GM12865 (cell line): Measurements from ENCODE around the gene VEGFA.

Experiments
- DNase-seq: peaks from one replicate; pipeline ENCODE4 v3.0.0; 2010; ENCODE audit warnings: low read depth
- H3K4me3 ChIP-seq: 2 replicates; pipeline ENCODE4 v1.5.1; 2011; ENCODE audit warnings: mild to moderate bottlenecking, low read depth, low read length, control low read depth
- TF ChIP-seq, protein P1 (sequence below): IDR thresholded peaks from 2 replicates; pipeline ENCODE4 v1.5.1; 2011; ENCODE audit warnings: low read length, control low read depth, low read depth, inconsistent platforms; ENCODE audit not compliant: insufficient read depth; ENCODE audit errors: missing control alignments

The VEGFA gene

DNA sequence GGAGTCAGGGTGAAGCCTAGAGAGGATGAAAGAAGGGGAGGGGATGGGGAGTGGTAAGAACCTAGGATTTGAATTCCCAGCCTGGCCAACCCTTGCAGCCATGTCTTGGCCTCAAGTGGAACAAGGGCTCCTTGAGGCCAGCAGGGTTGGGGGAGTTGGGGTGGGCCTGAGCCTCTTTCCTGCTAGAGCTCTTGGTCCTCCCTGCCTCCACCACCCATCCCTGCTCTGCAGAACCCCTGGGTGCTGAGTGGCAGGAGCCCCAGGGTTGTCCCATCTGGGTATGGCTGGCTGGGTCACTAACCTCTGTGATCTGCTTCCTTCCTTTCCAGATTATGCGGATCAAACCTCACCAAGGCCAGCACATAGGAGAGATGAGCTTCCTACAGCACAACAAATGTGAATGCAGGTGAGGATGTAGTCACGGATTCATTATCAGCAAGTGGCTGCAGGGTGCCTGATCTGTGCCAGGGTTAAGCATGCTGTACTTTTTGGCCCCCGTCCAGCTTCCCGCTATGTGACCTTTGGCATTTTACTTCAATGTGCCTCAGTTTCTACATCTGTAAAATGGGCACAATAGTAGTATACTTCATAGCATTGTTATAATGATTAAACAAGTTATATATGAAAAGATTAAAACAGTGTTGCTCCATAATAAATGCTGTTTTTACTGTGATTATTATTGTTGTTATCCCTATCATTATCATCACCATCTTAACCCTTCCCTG, 8.3 kb downstream of the VEGFA start:
- no peak overlapping the region for H3K4me3 ChIP-seq
- TF ChIP-seq, protein P1, sequence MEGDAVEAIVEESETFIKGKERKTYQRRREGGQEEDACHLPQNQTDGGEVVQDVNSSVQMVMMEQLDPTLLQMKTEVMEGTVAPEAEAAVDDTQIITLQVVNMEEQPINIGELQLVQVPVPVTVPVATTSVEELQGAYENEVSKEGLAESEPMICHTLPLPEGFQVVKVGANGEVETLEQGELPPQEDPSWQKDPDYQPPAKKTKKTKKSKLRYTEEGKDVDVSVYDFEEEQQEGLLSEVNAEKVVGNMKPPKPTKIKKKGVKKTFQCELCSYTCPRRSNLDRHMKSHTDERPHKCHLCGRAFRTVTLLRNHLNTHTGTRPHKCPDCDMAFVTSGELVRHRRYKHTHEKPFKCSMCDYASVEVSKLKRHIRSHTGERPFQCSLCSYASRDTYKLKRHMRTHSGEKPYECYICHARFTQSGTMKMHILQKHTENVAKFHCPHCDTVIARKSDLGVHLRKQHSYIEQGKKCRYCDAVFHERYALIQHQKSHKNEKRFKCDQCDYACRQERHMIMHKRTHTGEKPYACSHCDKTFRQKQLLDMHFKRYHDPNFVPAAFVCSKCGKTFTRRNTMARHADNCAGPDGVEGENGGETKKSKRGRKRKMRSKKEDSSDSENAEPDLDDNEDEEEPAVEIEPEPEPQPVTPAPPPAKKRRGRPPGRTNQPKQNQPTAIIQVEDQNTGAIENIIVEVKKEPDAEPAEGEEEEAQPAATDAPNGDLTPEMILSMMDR, result no peak
- DNase-seq, result no peak

- DNase-seq, result no peak
- H3K4me3 ChIP-seq, result no peak overlapping the region
- TF ChIP-seq, protein P1, result no peak
Observed at GRCh38 chr6:43778976-43779851, 9.2 kb downstream of the VEGFA start.

DNA sequence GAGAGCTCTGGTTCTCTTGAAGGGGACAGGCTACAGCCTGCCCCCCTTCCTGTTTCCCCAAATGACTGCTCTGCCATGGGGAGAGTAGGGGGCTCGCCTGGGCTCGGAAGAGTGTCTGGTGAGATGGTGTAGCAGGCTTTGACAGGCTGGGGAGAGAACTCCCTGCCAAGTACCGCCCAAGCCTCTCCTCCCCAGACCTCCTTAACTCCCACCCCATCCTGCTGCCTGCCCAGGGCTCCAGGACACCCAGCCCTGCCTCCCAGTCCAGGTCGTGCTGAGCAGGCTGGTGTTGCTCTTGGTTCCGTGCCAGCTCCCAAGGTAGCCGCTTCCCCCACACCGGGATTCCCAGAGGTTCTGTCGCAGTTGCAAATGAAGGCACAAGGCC, 9.8 kb downstream of the VEGFA start:
- TF ChIP-seq, protein P1, result no peak
- DNase-seq, result no peak
- no peak overlapping the region for H3K4me3 ChIP-seq

- no peak for DNase-seq
- H3K4me3 ChIP-seq, result no peak overlapping the region
- TF ChIP-seq, protein P1, result no peak
Observed at GRCh38 chr6:43780293-43780692, 10.3 kb downstream of the VEGFA start.

- H3K4me3 ChIP-seq, result no peak overlapping the region
- DNase-seq, result no peak
- TF ChIP-seq, protein P1, result no peak
Observed at GRCh38 chr6:43780941-43781928, 11.2 kb downstream of the VEGFA start.

- no peak overlapping the region for H3K4me3 ChIP-seq
- TF ChIP-seq, protein P1, result no peak
- DNase-seq, result no peak
Observed at GRCh38 chr6:43781941-43782704, 12.1 kb downstream of the VEGFA start.
